Fibroblast of skin of right biceps (primary cell): ENCODE measurements around the gene SLC16A8.
A peak's percentile ranks its signal among the peaks of the same experiment; 100 is the strongest.
"Not testable (repeated sequence)": the region's sequence is repeated elsewhere in the genome, so short reads cannot be mapped to it uniquely, and the experiment has no call there.

Source experiments
- DNase-seq: peaks from one replicate; pipeline ENCODE4 v3.0.0-alpha.2; 2013

The SLC16A8 gene, protein sequence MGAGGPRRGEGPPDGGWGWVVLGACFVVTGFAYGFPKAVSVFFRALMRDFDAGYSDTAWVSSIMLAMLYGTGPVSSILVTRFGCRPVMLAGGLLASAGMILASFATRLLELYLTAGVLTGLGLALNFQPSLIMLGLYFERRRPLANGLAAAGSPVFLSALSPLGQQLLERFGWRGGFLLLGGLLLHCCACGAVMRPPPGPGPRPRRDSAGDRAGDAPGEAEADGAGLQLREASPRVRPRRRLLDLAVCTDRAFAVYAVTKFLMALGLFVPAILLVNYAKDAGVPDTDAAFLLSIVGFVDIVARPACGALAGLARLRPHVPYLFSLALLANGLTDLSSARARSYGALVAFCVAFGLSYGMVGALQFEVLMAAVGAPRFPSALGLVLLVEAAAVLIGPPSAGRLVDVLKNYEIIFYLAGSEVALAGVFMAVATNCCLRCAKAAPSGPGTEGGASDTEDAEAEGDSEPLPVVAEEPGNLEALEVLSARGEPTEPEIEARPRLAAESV

DNA sequence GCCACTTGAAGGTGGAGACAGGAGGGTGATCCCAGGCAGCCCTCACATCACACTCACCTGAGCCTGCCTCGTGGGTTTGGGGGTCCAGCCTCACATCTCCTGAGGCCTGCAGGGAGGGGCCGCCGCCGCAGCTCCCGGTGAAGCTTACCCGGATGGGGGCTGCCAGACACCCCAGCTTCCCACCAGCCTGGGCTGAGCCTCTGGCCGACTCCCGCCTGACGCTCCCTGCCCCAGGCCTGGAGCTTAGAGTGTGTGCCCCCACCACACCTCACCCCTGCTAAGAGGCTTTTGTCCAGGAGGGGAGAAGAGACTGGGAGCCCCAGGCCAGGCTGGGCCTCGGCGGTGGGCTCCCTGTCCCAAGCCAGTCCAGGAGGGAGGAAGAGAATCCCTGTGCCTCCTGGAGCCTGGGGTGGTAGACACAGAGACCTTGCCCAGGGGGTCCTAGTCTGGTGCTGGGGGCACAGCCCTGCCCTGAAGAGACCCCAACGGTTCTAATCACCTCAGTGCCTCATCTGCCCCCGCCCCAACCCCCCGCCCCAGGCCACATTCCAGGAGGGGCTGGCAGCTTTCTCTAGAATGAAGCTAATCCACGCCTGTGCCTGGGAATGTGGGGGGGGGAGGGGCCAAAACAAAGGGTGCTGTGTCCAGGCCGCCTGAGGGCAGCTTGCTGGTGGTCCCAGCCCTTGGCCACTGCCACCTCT, at the start of gene SLC16A8:
SLC16A8 (minus strand) TSS at position 254 of the 701 bp plus-strand sequence. CDS start 1,311 bp downstream, outside the sequence.
- DNase-seq: no peak

DNA sequence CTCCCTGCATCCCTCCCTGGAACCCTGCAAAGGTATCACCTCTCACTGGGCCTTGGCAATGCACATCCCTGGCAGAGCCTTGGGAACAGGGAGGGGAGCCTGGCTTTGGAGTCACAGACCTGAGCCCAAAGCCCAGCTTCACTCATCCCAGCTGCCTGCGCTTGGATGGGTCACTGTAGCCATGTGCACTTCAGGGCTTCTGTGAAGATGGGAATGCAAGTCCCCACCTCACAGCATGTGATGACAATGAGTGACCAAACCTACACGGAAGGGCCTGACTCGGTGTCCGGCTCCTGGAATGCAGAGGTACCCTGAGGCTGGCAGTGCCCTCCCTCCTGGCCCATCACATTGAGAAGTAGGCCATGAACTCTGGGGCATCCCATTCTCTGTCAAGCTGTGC, 49.3 kb upstream of the SLC16A8 start:
- DNase-seq: no peak

DNA sequence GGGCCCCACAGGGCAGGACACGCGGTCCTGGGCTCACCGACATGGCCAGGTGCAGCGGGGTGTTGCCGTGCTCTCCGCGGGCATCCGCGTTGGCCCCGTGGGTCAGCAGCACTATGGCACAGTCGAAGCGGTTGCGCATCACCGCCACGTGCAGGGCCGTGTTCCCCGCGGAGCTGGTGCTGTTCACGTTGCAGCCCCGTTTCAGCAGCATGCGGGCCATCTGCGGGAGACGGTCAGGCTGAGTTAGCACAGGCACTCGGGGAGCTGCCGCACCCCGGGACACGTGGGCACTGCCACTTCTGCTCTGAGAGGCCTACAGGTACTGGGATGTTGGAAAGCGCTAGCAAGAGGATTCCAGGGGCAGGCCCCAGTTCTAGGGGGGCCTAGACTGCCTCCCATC, 48.8 kb upstream of the SLC16A8 start:
- DNase-seq: no peak

DNA sequence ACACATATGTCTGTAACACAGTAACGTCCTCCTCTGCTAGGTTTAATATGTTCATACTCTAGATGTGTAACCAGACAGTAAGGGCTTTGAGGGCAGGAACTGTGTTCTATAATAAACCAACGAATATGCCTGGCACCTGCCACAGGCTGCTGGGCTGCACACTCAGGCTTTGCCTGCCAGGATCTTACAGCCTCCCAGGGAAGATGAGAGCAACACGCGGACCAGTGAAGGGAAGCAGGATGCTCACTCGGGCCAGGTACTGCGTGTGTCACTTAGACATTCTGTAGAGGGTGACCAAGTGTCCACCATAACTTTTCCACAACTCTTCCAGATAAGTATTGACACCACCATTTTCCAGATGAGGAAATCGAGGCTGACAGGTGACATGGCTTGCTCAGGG, 48.2 kb upstream of the SLC16A8 start:
- DNase-seq: no peak

DNA sequence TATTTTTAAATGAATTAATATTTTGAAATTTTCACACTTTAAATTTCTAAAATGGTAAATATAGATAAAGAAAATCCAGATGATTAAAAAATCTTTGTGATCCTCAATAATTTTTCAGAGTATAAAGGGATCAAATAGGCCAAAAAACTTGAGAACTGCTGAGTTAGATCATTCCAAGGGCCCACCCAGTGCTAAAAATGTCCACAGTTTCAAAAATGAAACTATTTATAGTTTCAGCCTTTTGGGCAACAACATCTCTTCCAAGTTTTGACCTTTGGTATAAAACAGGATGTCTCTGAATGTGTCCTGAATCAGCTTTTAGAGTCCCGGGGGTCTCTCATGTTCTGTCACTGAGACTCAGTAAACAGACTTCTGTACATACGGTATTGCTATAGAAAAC, 47.4 kb upstream of the SLC16A8 start:
- DNase-seq: no peak

DNA sequence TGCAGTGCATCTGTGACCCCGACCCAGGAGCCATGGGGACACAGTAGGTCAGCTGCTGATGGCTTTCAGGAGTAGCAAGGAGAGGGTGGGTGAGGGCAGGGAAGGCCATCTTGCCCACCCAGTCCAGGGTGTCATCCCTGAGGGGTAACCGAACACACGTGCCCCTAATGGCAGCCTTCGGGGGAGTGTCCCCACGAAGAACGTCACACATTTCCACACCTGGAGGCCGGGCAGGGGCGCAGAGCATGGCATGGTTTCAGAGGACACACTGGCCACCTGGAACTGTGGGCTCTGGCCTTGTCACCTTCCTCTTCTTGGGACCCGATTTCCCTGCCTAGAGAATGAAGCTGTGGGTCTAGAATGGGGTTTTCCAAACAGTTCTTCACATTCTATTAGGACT, 45.9 kb upstream of the SLC16A8 start:
- no peak for DNase-seq

DNA sequence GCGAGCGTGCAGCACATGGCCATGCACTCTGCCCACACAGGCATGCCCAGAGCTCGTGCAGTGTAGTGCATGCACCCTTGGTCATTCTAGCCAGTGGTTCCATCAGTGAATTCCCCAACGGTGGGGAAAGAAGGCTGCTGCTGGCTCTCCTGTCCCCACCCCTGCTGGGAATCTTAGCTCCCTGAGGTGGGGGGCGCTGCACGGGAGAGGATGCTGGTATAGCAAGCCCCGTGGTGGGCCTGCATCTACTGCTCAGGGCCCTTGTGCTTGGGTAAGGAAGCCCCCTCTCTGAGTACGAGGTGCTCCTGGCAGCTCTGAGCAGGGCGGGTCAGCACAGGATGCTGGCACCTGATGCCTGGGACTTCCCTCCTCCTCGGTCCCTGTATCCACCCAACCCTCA, 45.0 kb upstream of the SLC16A8 start:
- DNase-seq: no peak

DNA sequence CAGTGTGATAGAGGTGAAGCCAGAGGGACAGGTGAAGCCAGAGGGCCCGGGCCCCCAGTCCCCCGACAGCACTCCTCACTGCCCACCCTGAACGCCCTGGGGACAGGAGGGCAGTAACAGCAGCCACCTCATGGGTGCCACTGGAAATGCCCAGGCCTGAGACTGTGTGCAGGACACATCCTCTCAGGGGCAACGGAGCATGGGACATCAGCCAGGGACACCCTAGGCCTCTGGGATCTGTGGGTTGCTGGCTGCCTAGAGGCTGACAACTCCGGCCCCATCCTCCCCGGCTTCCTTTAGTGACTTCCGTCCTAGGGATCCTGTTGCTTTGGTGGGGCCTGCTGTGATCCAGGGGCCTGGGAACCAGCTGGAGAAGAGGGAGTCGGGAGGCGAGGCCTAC, 43.9 kb upstream of the SLC16A8 start:
- DNase-seq: no peak

DNA sequence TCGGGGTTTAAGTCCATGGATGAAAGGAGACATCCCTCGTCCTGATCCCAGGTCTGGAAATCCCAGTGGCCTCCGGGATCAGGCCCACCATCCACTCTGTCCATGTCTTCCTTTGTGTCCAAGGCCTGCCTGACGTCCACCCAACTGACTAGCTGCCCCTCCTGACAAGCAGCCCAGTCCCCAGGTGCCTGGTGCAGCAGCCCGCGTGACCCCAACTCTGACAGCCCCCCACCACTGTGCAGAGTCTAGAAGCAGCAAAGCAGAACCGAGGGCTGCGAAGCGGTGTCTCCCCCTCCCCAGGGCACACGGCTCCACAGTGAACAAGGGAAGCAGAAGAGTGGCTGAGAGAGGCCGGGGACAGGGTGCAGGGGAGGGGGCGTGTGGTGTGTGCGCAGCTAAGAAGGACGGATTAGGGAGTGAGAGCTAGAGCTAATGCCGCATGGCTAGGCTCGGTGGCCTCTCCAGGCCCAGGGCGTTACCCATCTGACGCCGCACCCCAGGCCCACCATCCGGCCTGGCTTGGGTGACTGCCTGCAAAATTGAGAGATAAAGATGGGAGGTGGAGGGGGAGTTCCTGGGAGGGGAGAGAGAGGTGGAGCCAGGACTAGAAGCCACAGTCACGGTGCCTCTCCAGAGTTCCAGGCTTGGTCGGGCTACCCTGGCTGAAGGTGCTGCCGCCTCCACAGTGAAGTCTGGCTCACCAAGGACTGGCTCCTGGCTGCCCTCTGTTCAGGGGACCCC, 43.1 kb upstream of the SLC16A8 start:
- DNase-seq: no peak

DNA sequence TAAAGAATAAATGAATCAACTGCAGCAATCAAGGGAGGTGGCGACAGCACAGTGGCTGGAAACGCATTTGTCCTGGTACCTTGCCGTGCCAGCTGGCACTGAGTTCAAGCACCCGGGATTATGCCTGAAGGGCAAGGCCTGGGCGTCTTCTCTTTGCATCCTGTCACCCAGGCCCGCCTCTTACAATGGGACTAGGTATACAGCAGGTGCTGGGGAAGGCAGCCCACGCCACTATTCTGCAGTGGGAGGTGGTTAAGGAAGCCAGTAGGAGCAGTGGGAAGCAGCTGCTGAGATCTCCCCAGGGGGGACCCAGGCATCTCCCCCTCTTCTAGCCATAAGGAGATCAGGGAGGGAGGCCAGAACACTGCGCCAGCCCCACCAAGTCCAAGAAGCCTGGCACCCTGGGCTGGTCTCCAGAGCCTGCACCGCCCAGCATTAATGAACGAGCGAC, 41.8 kb upstream of the SLC16A8 start:
- DNase-seq: no peak

DNA sequence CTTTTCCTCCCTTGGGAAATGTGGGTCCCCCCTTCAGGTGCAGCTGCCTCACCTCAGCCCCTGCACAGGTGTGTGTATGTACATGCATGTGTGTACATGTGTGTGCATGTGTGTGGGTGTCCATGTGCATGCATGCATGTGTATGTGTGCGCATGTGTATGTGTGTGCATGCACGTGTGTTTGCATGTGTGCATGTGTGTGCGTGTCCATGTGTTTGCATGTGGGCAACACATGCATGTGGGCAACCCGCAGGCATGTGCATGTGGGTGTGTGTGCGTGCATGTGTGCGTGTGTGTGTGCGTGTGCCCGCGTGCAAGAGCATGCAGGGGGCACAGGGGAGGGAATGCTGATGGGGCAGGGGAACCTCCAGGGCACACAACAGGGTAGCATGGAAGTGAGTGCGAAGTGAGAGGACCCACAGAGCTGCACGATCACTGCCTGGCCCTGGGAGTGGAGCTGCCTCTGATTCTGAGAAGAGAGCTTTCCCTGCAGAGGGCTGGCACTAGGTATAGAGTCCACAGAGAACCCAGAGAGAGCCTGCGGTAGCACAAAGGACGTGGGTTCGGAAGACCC, 41.1 kb upstream of the SLC16A8 start:
- DNase-seq: no peak

DNA sequence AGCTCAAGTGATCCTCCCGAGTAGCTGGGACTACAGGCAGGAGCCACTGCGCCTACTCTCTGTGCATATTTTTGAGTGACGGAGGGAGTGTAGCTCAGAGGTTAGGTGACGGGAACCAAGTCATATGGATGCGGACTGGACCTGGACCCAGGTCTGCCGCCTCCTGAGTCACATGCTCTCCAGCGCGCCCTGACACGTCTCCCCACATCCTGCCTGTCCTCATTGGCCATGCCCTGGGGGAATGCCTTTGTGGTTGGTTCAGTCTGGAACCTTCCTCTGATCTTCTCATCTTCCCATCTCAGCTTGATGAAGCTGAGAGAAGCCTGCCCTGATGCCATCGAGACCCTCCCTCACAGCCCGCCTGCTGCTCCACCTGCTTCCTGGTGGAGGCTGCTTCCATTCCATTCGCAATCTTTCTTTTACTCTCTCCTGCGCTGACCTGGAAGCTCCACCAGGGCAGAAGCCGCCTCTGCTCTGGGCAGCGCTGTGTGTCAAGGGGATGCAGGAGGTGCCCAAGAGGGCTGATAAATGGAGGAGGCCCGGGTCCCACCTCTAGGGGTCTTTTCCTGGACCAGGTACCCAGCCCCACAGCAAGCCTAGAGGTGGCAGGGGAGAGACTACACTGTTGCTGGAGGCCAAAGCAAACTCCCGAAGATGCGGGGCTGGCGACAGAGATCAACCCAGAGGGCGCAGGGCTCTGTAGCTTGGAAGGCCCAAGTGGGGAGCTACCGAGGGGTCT, 40.4 kb upstream of the SLC16A8 start:
- DNase-seq: no peak

DNA sequence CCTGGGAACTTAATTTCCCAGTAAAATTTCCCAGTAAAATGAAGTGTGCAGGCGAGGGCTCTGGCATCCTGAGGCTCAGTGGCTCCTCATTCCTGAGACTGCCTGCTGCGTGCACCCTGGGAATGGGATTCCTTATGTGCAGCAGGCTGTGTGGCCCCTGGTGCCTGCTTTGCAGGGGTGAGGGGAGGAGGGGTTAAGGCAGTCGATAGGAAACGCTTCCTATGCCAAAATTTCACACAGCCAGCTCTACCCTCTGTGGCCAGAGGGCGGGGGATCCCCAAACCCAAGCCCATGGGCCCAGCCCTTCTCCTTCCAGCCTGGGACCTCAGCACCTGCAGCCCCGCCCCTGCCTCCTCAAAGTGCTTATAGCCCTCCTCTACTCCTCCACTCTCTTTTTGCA, 38.6 kb upstream of the SLC16A8 start:
- DNase-seq: no peak

DNA sequence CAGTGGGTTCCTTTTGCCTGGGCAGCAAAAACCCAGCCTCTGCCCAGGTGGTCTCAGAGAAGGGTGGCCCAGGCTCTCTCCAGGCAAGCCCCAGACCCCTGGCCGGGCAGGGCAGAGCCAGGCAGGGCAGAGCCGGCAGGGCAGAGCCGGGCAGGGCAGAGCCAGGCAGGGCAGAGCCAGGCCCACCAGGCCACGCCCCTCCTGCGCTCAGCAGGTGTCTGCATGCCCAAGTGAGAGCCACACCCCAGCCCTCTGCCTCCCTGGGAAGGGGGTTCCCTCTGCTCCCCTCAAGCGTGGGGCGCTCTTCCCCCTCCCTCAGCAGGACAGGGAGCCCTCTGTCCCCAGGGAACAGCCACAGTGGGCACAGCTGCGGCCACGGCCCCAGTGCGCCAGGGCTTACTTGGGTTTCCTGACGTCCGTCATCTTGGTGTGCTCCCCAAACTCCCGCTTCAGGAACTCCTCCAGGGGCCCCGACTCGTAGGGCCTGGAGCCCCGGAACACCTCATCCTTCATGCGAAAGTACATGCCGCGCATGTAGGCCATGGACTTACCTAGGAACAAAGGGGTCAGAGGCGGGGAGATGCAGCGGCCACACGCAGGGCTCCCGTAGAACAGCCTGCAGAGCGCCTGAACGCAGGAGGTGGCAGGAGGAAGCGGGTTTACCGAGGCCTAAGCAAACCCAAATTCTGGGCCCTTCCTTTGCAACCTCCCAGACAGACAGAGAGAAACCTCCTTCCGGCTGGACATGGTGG, 36.6 kb upstream of the SLC16A8 start:
- DNase-seq: no peak

DNA sequence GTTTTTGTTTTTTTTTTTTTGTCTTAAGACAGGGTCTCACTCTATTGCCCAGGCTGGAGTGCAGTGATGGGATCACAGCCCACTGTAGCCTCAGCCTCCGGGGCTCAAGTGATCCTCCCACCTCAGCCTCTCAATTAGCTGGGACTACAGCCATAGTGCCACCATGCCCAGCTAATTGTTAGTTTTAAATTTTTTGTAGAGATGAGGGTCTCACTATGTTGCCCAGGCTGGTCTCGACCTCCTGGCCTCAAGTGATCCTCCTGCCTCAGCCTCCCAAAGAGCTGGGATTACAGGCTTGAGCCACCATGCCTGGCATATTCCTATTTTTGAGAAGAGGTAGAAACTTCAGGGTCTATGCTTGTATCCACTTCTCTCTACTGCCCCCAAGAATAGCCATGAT, 34.8 kb upstream of the SLC16A8 start:
- DNase-seq: not testable (repeated sequence)

DNA sequence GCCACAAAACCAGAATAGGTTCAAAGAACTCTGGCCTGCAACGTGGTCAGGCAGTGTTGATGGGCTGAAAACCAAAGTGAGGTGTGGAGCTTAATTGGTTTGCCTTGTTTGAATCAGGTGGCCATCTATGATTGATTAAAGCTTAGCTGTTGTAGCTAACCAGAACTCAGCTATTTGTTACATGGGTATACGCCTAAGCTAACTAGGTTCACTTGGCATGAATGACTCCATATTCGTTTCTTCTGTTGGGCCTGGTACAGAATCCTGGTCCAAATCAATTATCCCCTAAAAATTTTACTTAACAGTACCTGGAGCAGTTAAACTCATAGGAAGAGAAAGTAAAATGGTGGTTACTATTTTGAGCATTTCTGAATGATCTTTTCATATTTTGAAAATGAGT, 34.2 kb upstream of the SLC16A8 start:
- DNase-seq: no peak

DNA sequence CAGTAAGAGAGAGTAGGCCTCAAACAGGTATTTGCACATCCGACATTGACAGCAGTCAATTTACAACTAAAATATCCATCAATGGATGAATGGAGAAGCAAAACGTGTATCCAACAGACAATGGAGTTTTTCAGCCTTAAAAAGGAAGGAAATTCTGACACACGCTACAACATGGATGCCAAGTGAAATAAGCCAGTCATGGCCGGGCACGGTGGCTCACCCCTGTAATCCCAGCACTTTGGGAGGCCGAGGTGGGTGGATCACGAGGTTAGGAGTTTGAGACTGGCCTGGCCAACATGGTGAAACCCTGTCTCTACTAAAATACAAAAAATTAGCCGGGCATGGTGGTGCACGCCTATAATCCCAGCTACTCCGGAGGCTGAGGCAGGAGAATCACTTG, 33.6 kb upstream of the SLC16A8 start:
- not testable (repeated sequence) for DNase-seq

DNA sequence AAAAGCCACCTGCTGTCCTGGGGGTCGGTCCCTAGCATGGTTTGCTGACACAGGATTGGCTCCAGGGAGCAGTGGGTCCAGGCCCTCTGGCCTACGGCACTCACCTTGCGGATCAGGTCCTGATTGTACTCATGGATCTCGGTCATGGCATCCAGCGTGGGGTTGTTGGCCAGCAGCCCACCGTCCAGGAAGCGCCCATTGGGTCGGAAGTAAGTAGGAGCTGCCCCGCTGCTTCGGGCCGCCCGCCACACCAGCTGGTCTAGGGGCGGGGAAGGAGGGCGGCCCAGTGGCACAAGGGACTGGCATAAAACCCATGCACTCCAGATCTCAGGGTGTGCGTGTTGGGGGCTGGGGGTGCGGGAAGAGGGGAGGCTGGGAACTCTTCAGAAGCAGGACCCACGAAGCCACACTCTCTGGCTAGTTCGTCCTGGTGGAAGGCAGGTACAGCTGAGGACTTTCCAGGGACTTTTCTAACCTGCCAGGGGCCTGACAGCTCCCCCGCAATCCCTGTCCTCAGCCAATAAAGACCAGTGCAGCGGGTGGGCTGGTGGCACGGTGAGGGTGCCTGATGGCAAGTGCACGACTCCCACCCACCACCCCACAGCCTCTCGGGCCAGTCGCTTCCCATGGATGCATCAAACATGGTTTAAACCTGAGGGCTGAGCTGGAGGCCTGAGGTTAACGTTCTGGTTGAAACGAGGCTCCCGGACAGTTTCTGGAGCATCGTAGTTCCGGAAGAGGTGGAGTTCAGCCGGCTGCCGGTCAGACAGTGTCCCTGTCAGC, 31.6 kb upstream of the SLC16A8 start:
- no peak for DNase-seq

DNA sequence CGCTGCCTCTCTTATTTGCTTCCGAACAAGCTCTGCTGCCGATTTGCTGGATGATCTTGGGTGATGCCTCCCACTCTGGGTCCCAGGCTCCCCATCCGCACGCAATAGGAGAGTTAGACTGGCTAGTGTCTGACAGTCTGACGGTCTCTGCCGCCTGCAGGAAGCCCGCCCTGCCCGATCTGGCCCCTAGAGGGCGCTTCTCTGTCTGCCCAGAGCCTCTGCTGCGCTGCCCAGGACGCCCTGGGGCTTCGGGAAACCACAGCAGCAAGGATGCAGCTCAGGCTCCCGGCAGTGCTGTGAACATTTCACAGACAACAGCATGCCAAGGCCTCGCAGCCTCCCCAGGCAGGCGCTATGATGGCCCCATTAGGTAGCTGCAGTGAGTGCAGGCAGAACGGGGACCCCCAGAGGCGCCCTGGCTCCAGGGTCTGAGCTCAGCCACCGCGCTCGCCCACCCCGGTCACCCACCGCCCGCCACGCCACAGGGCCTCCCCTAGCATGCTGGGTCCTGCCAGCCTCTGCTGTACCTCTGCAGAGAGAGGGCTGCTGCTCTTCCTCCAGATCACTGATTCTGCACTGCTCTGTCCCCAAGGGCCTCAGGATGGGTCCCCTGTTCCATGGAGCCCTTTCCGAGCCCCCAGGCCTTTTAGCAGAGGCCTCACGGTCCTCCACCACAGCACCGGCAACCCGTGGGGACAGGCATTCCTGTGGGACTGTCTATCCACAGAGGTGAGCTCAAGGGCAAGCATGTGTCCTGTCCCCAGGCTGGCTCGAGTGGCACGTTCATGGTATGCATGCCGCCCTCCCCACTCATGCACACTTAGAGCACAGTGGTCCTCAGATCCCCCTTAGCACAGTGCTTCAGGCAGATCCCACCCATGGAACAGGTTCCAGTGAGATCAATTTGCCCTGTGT, 30.8 kb upstream of the SLC16A8 start:
- peak; percentile 75 for DNase-seq

DNA sequence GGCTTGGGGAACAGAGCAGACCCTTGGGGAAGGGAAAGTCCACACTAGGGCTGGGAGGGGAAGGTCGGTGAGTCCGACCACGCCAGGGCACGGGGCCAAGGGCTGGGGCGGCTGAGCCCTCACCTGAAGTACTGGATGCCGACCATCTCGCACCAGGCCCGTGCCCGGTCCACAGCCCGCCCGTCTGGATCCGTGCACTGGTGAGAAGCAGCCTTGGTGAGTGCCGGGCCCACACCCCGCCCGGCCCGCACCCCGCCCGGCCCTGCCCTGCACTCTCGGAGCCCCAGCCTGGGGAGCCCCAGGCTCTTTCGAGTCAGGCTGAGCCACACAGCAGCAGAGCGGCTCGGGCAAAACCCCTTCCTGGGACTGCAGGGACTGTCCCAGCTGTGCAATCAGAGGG, 28.4 kb upstream of the SLC16A8 start:
- DNase-seq: no peak
